ENCODE data around the gene PRR20D.

DNA sequence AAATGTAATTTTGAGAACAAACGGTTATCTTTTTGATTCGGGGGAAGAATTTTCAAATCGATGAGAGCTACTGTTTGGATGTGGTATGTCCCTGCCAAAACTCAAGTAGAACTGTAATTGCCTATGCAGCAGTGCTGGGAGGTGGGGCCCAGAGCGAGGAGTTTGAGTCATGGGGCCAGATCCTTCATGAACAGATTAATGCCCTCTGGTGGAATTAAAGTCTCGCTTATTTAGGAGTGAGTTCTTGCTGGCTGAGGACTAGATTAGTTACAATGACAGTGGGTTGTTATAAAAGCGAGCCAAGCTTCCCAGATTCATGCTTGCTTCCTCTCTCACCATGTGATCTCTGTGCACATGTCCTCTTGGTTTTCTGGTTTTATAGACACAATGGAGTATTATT is 31.5 kb upstream of the PRR20D start:
- TF ChIP-seq POLR2AphosphoS5 (IDR thresholded peaks at IDR 0.05; ENCODE audit: low read depth, low read length) (no peak), SIN3A (IDR thresholded peaks at IDR 0.05; ENCODE audit: borderline replicate concordance, insufficient read depth, low read depth, low read length) (no peak)
- TF ChIP-seq, protein P1, sequence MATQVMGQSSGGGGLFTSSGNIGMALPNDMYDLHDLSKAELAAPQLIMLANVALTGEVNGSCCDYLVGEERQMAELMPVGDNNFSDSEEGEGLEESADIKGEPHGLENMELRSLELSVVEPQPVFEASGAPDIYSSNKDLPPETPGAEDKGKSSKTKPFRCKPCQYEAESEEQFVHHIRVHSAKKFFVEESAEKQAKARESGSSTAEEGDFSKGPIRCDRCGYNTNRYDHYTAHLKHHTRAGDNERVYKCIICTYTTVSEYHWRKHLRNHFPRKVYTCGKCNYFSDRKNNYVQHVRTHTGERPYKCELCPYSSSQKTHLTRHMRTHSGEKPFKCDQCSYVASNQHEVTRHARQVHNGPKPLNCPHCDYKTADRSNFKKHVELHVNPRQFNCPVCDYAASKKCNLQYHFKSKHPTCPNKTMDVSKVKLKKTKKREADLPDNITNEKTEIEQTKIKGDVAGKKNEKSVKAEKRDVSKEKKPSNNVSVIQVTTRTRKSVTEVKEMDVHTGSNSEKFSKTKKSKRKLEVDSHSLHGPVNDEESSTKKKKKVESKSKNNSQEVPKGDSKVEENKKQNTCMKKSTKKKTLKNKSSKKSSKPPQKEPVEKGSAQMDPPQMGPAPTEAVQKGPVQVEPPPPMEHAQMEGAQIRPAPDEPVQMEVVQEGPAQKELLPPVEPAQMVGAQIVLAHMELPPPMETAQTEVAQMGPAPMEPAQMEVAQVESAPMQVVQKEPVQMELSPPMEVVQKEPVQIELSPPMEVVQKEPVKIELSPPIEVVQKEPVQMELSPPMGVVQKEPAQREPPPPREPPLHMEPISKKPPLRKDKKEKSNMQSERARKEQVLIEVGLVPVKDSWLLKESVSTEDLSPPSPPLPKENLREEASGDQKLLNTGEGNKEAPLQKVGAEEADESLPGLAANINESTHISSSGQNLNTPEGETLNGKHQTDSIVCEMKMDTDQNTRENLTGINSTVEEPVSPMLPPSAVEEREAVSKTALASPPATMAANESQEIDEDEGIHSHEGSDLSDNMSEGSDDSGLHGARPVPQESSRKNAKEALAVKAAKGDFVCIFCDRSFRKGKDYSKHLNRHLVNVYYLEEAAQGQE (IDR thresholded peaks at IDR 0.05; ENCODE audit: insufficient read depth in 1 of 2, low read depth in 2 of 2, low read length in 1 of 2): no peak
- TF ChIP-seq, protein P2, sequence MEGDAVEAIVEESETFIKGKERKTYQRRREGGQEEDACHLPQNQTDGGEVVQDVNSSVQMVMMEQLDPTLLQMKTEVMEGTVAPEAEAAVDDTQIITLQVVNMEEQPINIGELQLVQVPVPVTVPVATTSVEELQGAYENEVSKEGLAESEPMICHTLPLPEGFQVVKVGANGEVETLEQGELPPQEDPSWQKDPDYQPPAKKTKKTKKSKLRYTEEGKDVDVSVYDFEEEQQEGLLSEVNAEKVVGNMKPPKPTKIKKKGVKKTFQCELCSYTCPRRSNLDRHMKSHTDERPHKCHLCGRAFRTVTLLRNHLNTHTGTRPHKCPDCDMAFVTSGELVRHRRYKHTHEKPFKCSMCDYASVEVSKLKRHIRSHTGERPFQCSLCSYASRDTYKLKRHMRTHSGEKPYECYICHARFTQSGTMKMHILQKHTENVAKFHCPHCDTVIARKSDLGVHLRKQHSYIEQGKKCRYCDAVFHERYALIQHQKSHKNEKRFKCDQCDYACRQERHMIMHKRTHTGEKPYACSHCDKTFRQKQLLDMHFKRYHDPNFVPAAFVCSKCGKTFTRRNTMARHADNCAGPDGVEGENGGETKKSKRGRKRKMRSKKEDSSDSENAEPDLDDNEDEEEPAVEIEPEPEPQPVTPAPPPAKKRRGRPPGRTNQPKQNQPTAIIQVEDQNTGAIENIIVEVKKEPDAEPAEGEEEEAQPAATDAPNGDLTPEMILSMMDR (IDR thresholded peaks at IDR 0.05): no peak

Data from Panc1 (cell line).